H9 (cell line): ENCODE measurements around the gene LGALS9C. TPM values are rescaled to one million over a fixed set of nuclear protein-coding genes. Genes with fewer than 3 reads are reported as not detected.
"Not testable (repeated sequence)": the region's sequence is repeated elsewhere in the genome, so short reads cannot be mapped to it uniquely, and the experiment has no call there.

Source experiments
- DNase-seq: peaks from one replicate; pipeline ENCODE4 v3.0.0-alpha.2; 2017
- H2AFZ ChIP-seq: one replicate; pipeline ENCODE4 v1.6.1; 2013; ENCODE audit warnings: mild to moderate bottlenecking, low read length, control low read depth, moderate library complexity
- H2AK5ac ChIP-seq: 2 replicates; pipeline ENCODE4 v1.6.1; 2013; ENCODE audit warnings: low read length, control low read depth, mixed read lengths; ENCODE audit not compliant: insufficient read length
- H2BK120ac ChIP-seq: one replicate; pipeline ENCODE4 v1.6.1; 2013; ENCODE audit warnings: low read depth, mild to moderate bottlenecking, low read length, control low read depth, inconsistent platforms; ENCODE audit not compliant: poor library complexity, severe bottlenecking
- H2BK12ac ChIP-seq: 2 replicates; pipeline ENCODE4 v1.6.1; 2013; ENCODE audit warnings: low read length, control low read depth, mixed read lengths, low read depth; ENCODE audit not compliant: insufficient read length
- H2BK15ac ChIP-seq: 2 replicates; pipeline ENCODE4 v1.6.1; 2013; ENCODE audit warnings: low read depth, low read length, control low read depth
- H2BK20ac ChIP-seq: one replicate; pipeline ENCODE4 v1.6.1; 2013; ENCODE audit warnings: low read depth, mild to moderate bottlenecking, low read length, control low read depth, inconsistent platforms; ENCODE audit not compliant: poor library complexity, severe bottlenecking
- H2BK5ac ChIP-seq: 2 replicates; pipeline ENCODE4 v1.6.1; 2013; ENCODE audit warnings: low read length, control low read depth, mixed read lengths; ENCODE audit not compliant: insufficient read length
- H3K14ac ChIP-seq: 2 replicates; pipeline ENCODE4 v1.6.1; 2013; ENCODE audit warnings: low read length, control low read depth; ENCODE audit not compliant: insufficient read depth
- H3K18ac ChIP-seq: 2 replicates; pipeline ENCODE4 v1.6.1; 2013; ENCODE audit warnings: low read depth, mild to moderate bottlenecking, mixed read lengths, low read length, control low read depth; ENCODE audit not compliant: insufficient read length
- H3K23ac ChIP-seq: 2 replicates; pipeline ENCODE4 v1.6.1; 2013; ENCODE audit warnings: low read length, control low read depth, mixed read lengths, low read depth; ENCODE audit not compliant: insufficient read length
- H3K23me2 ChIP-seq: 2 replicates; pipeline ENCODE4 v1.6.1; 2013; ENCODE audit warnings: low read depth, mild to moderate bottlenecking, mixed read lengths, low read length, control low read depth; ENCODE audit not compliant: insufficient read length, poor library complexity, severe bottlenecking
- H3K27ac ChIP-seq: 2 replicates; pipeline ENCODE4 v1.5.1; 2013; ENCODE audit warnings: low read length, control low read depth, mixed read lengths, low read depth; ENCODE audit not compliant: insufficient read length
- H3K27me3 ChIP-seq: 2 replicates; pipeline ENCODE4 v1.6.1; 2013; ENCODE audit warnings: low read length, control low read depth, inconsistent platforms; ENCODE audit not compliant: insufficient read depth
- H3K4ac ChIP-seq: 2 replicates; pipeline ENCODE4 v1.6.1; 2013; ENCODE audit warnings: low read depth, mild to moderate bottlenecking, control low read depth, inconsistent platforms, low read length, moderate library complexity
- H3K4me1 ChIP-seq: 2 replicates; pipeline ENCODE4 v1.6.1; 2013; ENCODE audit warnings: low read length, control low read depth, inconsistent platforms; ENCODE audit not compliant: insufficient read depth
- H3K4me2 ChIP-seq: 2 replicates; pipeline ENCODE4 v1.6.1; 2013; ENCODE audit warnings: low read length, control low read depth, mixed read lengths; ENCODE audit not compliant: insufficient read length, insufficient read depth
- H3K56ac ChIP-seq: 2 replicates; pipeline ENCODE4 v1.6.1; 2013; ENCODE audit warnings: low read depth, mild to moderate bottlenecking, mixed read lengths, low read length, control low read depth; ENCODE audit not compliant: insufficient read length
- H3K79me1 ChIP-seq: 2 replicates; pipeline ENCODE4 v1.6.1; 2013; ENCODE audit warnings: low read depth, mild to moderate bottlenecking, moderate library complexity, low read length, control low read depth, inconsistent platforms; ENCODE audit not compliant: insufficient read depth, poor library complexity, severe bottlenecking
- H3K79me2 ChIP-seq: 2 replicates; pipeline ENCODE4 v1.6.1; 2013; ENCODE audit warnings: low read length, control low read depth, inconsistent platforms; ENCODE audit not compliant: insufficient read depth
- H3K9ac ChIP-seq: 2 replicates; pipeline ENCODE4 v1.6.1; 2013; ENCODE audit warnings: low read length, control low read depth, mixed read lengths; ENCODE audit not compliant: insufficient read length; ENCODE audit errors: extremely low read depth
- H3K9me3 ChIP-seq: one replicate; pipeline ENCODE4 v1.6.1; 2013; ENCODE audit warnings: low read depth, low read length, inconsistent platforms; ENCODE audit not compliant: control insufficient read depth
- H3T11ph ChIP-seq: one replicate; pipeline ENCODE4 v1.6.1; 2013; ENCODE audit warnings: mild to moderate bottlenecking, low read length, control low read depth, inconsistent platforms
- H4K20me1 ChIP-seq: one replicate; pipeline ENCODE4 v1.6.1; 2013; ENCODE audit not compliant: control insufficient read depth, insufficient read length, insufficient read depth
- H4K5ac ChIP-seq: 2 replicates; pipeline ENCODE4 v1.6.1; 2013; ENCODE audit warnings: low read depth, mild to moderate bottlenecking, mixed read lengths, low read length, control low read depth; ENCODE audit not compliant: insufficient read length
- H4K8ac ChIP-seq: replicated peaks from 2 replicates; pipeline ENCODE4 v1.6.1; 2013; ENCODE audit warnings: low read length, control low read depth, mixed read lengths, low read depth; ENCODE audit not compliant: insufficient read length
- H4K91ac ChIP-seq: 2 replicates; pipeline ENCODE4 v1.6.1; 2013; ENCODE audit warnings: low read depth, mild to moderate bottlenecking, moderate library complexity, mixed read lengths, low read length, control low read depth; ENCODE audit not compliant: insufficient read length
- H3K27ac Mint-ChIP-seq, 3 experiments: 2 replicates in 2 of 3; 3 replicates in 1 of 3; pipeline ENCODE4 v1.8.0; 2020 to 2021; ENCODE audit warnings: mixed read lengths in 3 of 3, mild to moderate bottlenecking in 1 of 3, moderate library complexity in 1 of 3
- H3K27me3 Mint-ChIP-seq: 2 replicates; pipeline ENCODE4 v1.8.0; 2021; ENCODE audit warnings: low read depth, mild to moderate bottlenecking, moderate library complexity, mixed read lengths
- H3K36me3 Mint-ChIP-seq, 3 experiments: 2 replicates in 2 of 3; 3 replicates in 1 of 3; pipeline ENCODE4 v1.8.0; 2020 to 2021; ENCODE audit warnings: low read depth in 3 of 3, mixed read lengths in 3 of 3; ENCODE audit not compliant: insufficient read depth in 1 of 3
- H3K4me1 Mint-ChIP-seq, 2 experiments: 2 replicates each; pipeline ENCODE4 v1.8.0; 2020; ENCODE audit warnings: mixed read lengths in 2 of 2
- H3K4me3 Mint-ChIP-seq, 2 experiments: 2 replicates in 1 of 2; 3 replicates in 1 of 2; pipeline ENCODE4 v1.8.0; 2020 to 2021; ENCODE audit warnings: mild to moderate bottlenecking in 2 of 2, mixed read lengths in 2 of 2, moderate library complexity in 1 of 2
- H3K9me3 Mint-ChIP-seq, 2 experiments: 2 replicates in 1 of 2; 3 replicates in 1 of 2; pipeline ENCODE4 v1.8.0; 2020; ENCODE audit warnings: mild to moderate bottlenecking in 2 of 2, mixed read lengths in 2 of 2, moderate library complexity in 1 of 2
- WGBS: extraction: QIAGEN DNeasy Blood & Tissue Kit; methylation state at CpG from one replicate; pipeline ENCODE4 v1.1.7; 2013; ENCODE audit warnings: missing lambda C conversion rate, low lambda C conversion rate, mixed read lengths; ENCODE audit not compliant: insufficient read length; ENCODE audit errors: extremely low coverage; 5-methylcytosine and 5-hydroxymethylcytosine counted together
- total RNA-seq: library from RNA; stranded (reverse); gene quantifications from 2 replicates; pipeline ENCODE4 v1.2.1, GENCODE V29; 2021

The LGALS9C gene
- total RNA-seq, 1 experiment from 2014 or later = not detected

- not testable (repeated sequence) for H3K56ac ChIP-seq, H2BK12ac ChIP-seq, H4K20me1 ChIP-seq, H3K9me3 ChIP-seq, H3K14ac ChIP-seq, H3K23ac ChIP-seq, H3K4me3 Mint-ChIP-seq, H3K27me3 Mint-ChIP-seq, H2BK20ac ChIP-seq, H2BK120ac ChIP-seq, H4K5ac ChIP-seq, H2AK5ac ChIP-seq, DNase-seq, H3K4me1 ChIP-seq, H2BK15ac ChIP-seq, H3K27ac Mint-ChIP-seq, H3K9me3 Mint-ChIP-seq, H3K4me2 ChIP-seq, H3T11ph ChIP-seq, H4K91ac ChIP-seq, H3K4ac ChIP-seq, H3K4me1 Mint-ChIP-seq, H2BK5ac ChIP-seq, H2AFZ ChIP-seq, H3K79me2 ChIP-seq, H3K23me2 ChIP-seq, H3K27ac ChIP-seq, H3K79me1 ChIP-seq, H3K9ac ChIP-seq, H4K8ac ChIP-seq, H3K27me3 ChIP-seq, H3K36me3 Mint-ChIP-seq, H3K18ac ChIP-seq
- WGBS = no CpG with 5 or more reads among the region's 9 CpGs
These were observed 28.9 kb upstream of the LGALS9C start for GRCh38 chr17:18447476-18448205.

- not testable (repeated sequence) for H3T11ph ChIP-seq, H3K9me3 ChIP-seq, H3K9me3 Mint-ChIP-seq, H4K91ac ChIP-seq, H4K20me1 ChIP-seq, H2BK15ac ChIP-seq, H3K4me2 ChIP-seq, H3K27ac ChIP-seq, H3K14ac ChIP-seq, H2BK12ac ChIP-seq, H3K23me2 ChIP-seq, H3K9ac ChIP-seq, H3K4me3 Mint-ChIP-seq, H3K27ac Mint-ChIP-seq, H3K4ac ChIP-seq, DNase-seq, H3K23ac ChIP-seq, H2AK5ac ChIP-seq, H2BK20ac ChIP-seq, H3K56ac ChIP-seq, H2BK120ac ChIP-seq, H3K4me1 Mint-ChIP-seq, H2AFZ ChIP-seq, H3K18ac ChIP-seq, H2BK5ac ChIP-seq, H4K8ac ChIP-seq, H3K36me3 Mint-ChIP-seq, H3K27me3 Mint-ChIP-seq, H3K79me1 ChIP-seq, H3K79me2 ChIP-seq, H3K4me1 ChIP-seq, H3K27me3 ChIP-seq, H4K5ac ChIP-seq
- no CpG with 5 or more reads among the region's 2 CpGs for WGBS
These were observed 28.3 kb upstream of the LGALS9C start for GRCh38 chr17:18448311-18448710.
